ENCODE measurements around the gene POMT1.

Gene POMT1

GRCh38 chr9:131500377-131500776, 2.3 kb upstream of the POMT1 start:
- H3K36me3 ChIP-seq (ENCODE audit: control insufficient read depth, insufficient read depth, low read length) = peaks cover 23% of the 10 kb centered on the region
- no peak for TF ChIP-seq CTCF (IDR thresholded peaks at IDR 0.05; ENCODE audit: insufficient read depth, low read length, poor library complexity, severe bottlenecking)
- H3K4me3 ChIP-seq (replicated peaks; ENCODE audit: low read depth, low read length) = no peak overlapping the region
- H3K27me3 ChIP-seq (replicated peaks; ENCODE audit: control insufficient read depth, insufficient read depth, low read length) = no peaks in the 10 kb centered on the region
- no peak for DNase-seq (ENCODE audit: extremely low read depth, insufficient read length)

- no peak for TF ChIP-seq CTCF (IDR thresholded peaks at IDR 0.05; ENCODE audit: insufficient read depth, low read length, poor library complexity, severe bottlenecking)
- H3K36me3 ChIP-seq (ENCODE audit: control insufficient read depth, insufficient read depth, low read length) = peaks cover 18% of the 10 kb centered on the region
- H3K4me3 ChIP-seq (replicated peaks; ENCODE audit: low read depth, low read length) = no peak overlapping the region
- no peaks in the 10 kb centered on the region for H3K27me3 ChIP-seq (replicated peaks; ENCODE audit: control insufficient read depth, insufficient read depth, low read length)
- no peak for DNase-seq (ENCODE audit: extremely low read depth, insufficient read length)
These were observed 1.7 kb upstream of the POMT1 start for GRCh38 chr9:131500939-131501541.

- peak; percentile 33 for DNase-seq (ENCODE audit: extremely low read depth, insufficient read length)
- H3K36me3 ChIP-seq (ENCODE audit: control insufficient read depth, insufficient read depth, low read length) = peaks cover 5% of the 10 kb centered on the region
- H3K27me3 ChIP-seq (replicated peaks; ENCODE audit: control insufficient read depth, insufficient read depth, low read length) = no peaks in the 10 kb centered on the region
- peak overlapping the region; percentile 90 for H3K4me3 ChIP-seq (replicated peaks; ENCODE audit: low read depth, low read length)
- TF ChIP-seq CTCF (IDR thresholded peaks at IDR 0.05; ENCODE audit: insufficient read depth, low read length, poor library complexity, severe bottlenecking) = peak; percentile 22
These were observed 1.1 kb downstream of the POMT1 start for GRCh38 chr9:131503626-131504465.

- H3K27me3 ChIP-seq (replicated peaks; ENCODE audit: control insufficient read depth, insufficient read depth, low read length) = no peaks in the 10 kb centered on the region
- no peak for TF ChIP-seq CTCF (IDR thresholded peaks at IDR 0.05; ENCODE audit: insufficient read depth, low read length, poor library complexity, severe bottlenecking)
- no peak for DNase-seq (ENCODE audit: extremely low read depth, insufficient read length)
- no peak overlapping the region for H3K4me3 ChIP-seq (replicated peaks; ENCODE audit: low read depth, low read length)
- H3K36me3 ChIP-seq (ENCODE audit: control insufficient read depth, insufficient read depth, low read length) = peaks cover 6% of the 10 kb centered on the region
These were observed 2.3 kb downstream of the POMT1 start for GRCh38 chr9:131505012-131505411.

- TF ChIP-seq CTCF (IDR thresholded peaks at IDR 0.05; ENCODE audit: insufficient read depth, low read length, poor library complexity, severe bottlenecking) = no peak
- H3K4me3 ChIP-seq (replicated peaks; ENCODE audit: low read depth, low read length) = no peak overlapping the region
- no peak for DNase-seq (ENCODE audit: extremely low read depth, insufficient read length)
- no peaks in the 10 kb centered on the region for H3K27me3 ChIP-seq (replicated peaks; ENCODE audit: control insufficient read depth, insufficient read depth, low read length)
- peaks cover 15% of the 10 kb centered on the region for H3K36me3 ChIP-seq (ENCODE audit: control insufficient read depth, insufficient read depth, low read length)
These were observed 8.7 kb downstream of the POMT1 start for GRCh38 chr9:131511416-131511815.

All from GM06990 (cell line).